Body of pancreas (tissue), 4 donors: ENCODE results near the gene HKDC1.

Experiments used
- CTCF ChIP-seq, 7 experiments: fragments of 450-650 bp in 4 of 7; fragments of 200-600 bp in 3 of 7; sonication (generic) in 3 of 7; IDR thresholded peaks; one replicate each; pipeline ENCODE4 v1.5.1; 2016 to 2019; ENCODE audit warnings: antibody characterized with exemption in 7 of 7
- POLR2A ChIP-seq, 3 donors: fragments of 450-650 bp; IDR thresholded peaks; one replicate each; pipeline ENCODE4 v1.6.1; 2016; ENCODE audit warnings: antibody characterized with exemption in 3 of 3, mild to moderate bottlenecking in 2 of 3

- TF ChIP-seq CTCF (IDR thresholded peaks at IDR 0.05): no peak
- TF ChIP-seq POLR2A (IDR thresholded peaks at IDR 0.05): no peak
Observed at GRCh38 chr10:69246581-69247312, 26.6 kb downstream of the HKDC1 start.
